Effector CD4-positive, alpha-beta T cell (primary cell): ENCODE results near the gene SHANK1.
"Not testable (repeated sequence)": the region's sequence is repeated elsewhere in the genome, so short reads cannot be mapped to it uniquely, and the experiment has no call there.

Experiments used
- DNase-seq: peaks from one replicate; pipeline ENCODE4 v3.0.0-alpha.2; 2020

SHANK1 gene

GRCh38 chr19:50629194-50629593, 90.4 kb downstream of the SHANK1 start:
- DNase-seq, result no peak

- no peak for DNase-seq
Observed at GRCh38 chr19:50628551-50628950, 91.1 kb downstream of the SHANK1 start.

GRCh38 chr19:50628146-50628545, 91.5 kb downstream of the SHANK1 start:
- no peak for DNase-seq

GRCh38 chr19:50626795-50627194, 92.8 kb downstream of the SHANK1 start:
- no peak for DNase-seq

GRCh38 chr19:50626011-50626410, 93.6 kb downstream of the SHANK1 start:
- no peak for DNase-seq

- no peak for DNase-seq
Observed at GRCh38 chr19:50624949-50625600, 94.5 kb downstream of the SHANK1 start.

GRCh38 chr19:50620394-50620906, 99.2 kb downstream of the SHANK1 start:
- not testable (repeated sequence) for DNase-seq

GRCh38 chr19:50619184-50619583, 100.4 kb downstream of the SHANK1 start:
- DNase-seq, result not testable (repeated sequence)

- DNase-seq, result not testable (repeated sequence)
Observed at GRCh38 chr19:50618379-50618778, 101.2 kb downstream of the SHANK1 start.

- not testable (repeated sequence) for DNase-seq
Observed at GRCh38 chr19:50612504-50613404, 106.8 kb downstream of the SHANK1 start.
